ENCODE data around the gene LIMS3. TPM values are rescaled to one million over a fixed set of nuclear protein-coding genes. Genes with fewer than 3 reads are reported as not detected.
"Not testable (repeated sequence)": the region's sequence is repeated elsewhere in the genome, so short reads cannot be mapped to it uniquely, and the experiment has no call there.

LIMS3 gene
- total RNA-seq, 2 experiments from 2014 or later = 1.1 to 2.1 TPM

DNA sequence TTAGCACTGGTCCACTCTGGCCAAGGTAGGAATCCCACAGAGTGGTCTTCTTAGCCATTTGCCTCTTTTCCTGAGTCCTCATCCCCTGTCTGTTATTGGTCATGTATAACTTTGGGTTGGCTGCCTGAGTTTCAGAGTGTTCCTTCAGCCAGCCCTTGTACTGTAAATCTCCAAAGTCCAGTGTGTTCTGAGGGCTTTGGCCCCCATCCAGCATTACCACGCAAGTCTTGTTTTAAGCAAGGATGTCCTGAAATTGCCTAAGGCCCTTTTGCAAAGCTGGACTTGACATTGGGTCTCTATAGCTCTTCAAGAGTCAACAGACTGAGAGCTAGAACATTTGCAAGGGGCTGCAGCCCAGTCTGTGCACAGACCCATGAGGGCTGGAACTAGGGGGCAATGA lies 68.4 kb downstream of the LIMS3 start:
- intact Hi-C loops (cut with micrococcal nuclease; ENCODE audit: unreplicated experiment); H4K20me1 ChIP-seq (ENCODE audit: insufficient read depth, low read length); H3K9me3 ChIP-seq (ENCODE audit: low read length); H3K36me3 ChIP-seq (ENCODE audit: insufficient read depth, low read length); H2AFZ ChIP-seq (ENCODE audit: low read length); H3K4me1 ChIP-seq (ENCODE audit: insufficient read depth, low read length, poor library complexity, severe bottlenecking); H3K4me2 ChIP-seq (ENCODE audit: low read length); CTCF ChIA-PET (ENCODE audit: unreplicated experiment); H3K9me2 ChIP-seq (ENCODE audit: insufficient read depth, low read length); H3K4me3 ChIP-seq (ENCODE audit: low read depth, low read length, poor library complexity, severe bottlenecking); DNase-seq (ENCODE audit: low spot score); POLR2A ChIA-PET; BruUV-seq (replicated peaks); H3K79me2 ChIP-seq (ENCODE audit: insufficient read depth, low read depth, low read length); H3K27ac ChIP-seq (ENCODE audit: low read depth, low read length, poor library complexity, severe bottlenecking): not testable (repeated sequence)

GRCh38 chr2:109969864-109970263 lies 71.4 kb downstream of the LIMS3 start:
- CTCF ChIA-PET (ENCODE audit: unreplicated experiment); BruUV-seq (replicated peaks); H3K4me3 ChIP-seq (ENCODE audit: low read depth, low read length, poor library complexity, severe bottlenecking); H3K36me3 ChIP-seq (ENCODE audit: insufficient read depth, low read length); H3K27ac ChIP-seq (ENCODE audit: low read depth, low read length, poor library complexity, severe bottlenecking); H3K79me2 ChIP-seq (ENCODE audit: insufficient read depth, low read depth, low read length); H3K4me1 ChIP-seq (ENCODE audit: insufficient read depth, low read length, poor library complexity, severe bottlenecking); H3K9me2 ChIP-seq (ENCODE audit: insufficient read depth, low read length); DNase-seq (ENCODE audit: low spot score); POLR2A ChIA-PET; intact Hi-C loops (cut with micrococcal nuclease; ENCODE audit: unreplicated experiment); H4K20me1 ChIP-seq (ENCODE audit: insufficient read depth, low read length); H2AFZ ChIP-seq (ENCODE audit: low read length); H3K9me3 ChIP-seq (ENCODE audit: low read length); H3K4me2 ChIP-seq (ENCODE audit: low read length): not testable (repeated sequence)

DNA sequence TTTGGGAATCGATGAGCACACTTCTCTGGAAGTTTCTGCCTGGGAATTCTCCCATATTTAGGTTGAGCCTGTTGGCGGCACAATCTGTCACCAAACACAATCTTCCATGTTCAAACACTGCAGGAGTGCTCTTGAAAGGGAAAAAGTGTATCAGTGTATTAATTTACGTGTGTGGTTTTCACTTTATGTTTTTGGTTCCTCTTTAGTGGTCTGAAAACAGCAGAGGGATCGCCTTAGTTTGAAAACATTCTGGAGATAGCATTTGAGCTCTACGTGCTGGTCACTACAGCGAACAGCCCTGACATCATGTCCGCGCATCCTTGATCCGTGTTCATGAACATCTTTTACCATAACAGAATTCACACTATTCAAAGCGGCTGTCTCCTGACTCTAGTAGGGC lies 73.2 kb downstream of the LIMS3 start:
- DNase-seq (ENCODE audit: low spot score); BruUV-seq (replicated peaks); H3K4me2 ChIP-seq (ENCODE audit: low read length); intact Hi-C loops (cut with micrococcal nuclease; ENCODE audit: unreplicated experiment); POLR2A ChIA-PET; H3K4me1 ChIP-seq (ENCODE audit: insufficient read depth, low read length, poor library complexity, severe bottlenecking); H4K20me1 ChIP-seq (ENCODE audit: insufficient read depth, low read length); H3K4me3 ChIP-seq (ENCODE audit: low read depth, low read length, poor library complexity, severe bottlenecking); H3K9me3 ChIP-seq (ENCODE audit: low read length); H3K27ac ChIP-seq (ENCODE audit: low read depth, low read length, poor library complexity, severe bottlenecking); H3K36me3 ChIP-seq (ENCODE audit: insufficient read depth, low read length); H2AFZ ChIP-seq (ENCODE audit: low read length); H3K9me2 ChIP-seq (ENCODE audit: insufficient read depth, low read length); H3K79me2 ChIP-seq (ENCODE audit: insufficient read depth, low read depth, low read length); CTCF ChIA-PET (ENCODE audit: unreplicated experiment): not testable (repeated sequence)

Other genes with a start within 250 kb of the LIMS3 start
- gene RGPD5, start 104.4 kb upstream of the LIMS3 start, total RNA-seq (2014; rRNA removed; shearing (Covaris generic)) = 0.21 and 0.98 TPM in 2 replicates
- gene RGPD5, start 104.4 kb upstream of the LIMS3 start, total RNA-seq (2022) = 2.1 and 4.6 TPM in 2 replicates
- gene MALL, start 217.1 kb downstream of the LIMS3 start, total RNA-seq (2014; rRNA removed; shearing (Covaris generic)) = not detected in 2 replicates
- not detected in 2 replicates for gene MALL, start 217.1 kb downstream of the LIMS3 start, total RNA-seq (2022)